ENCODE data around the gene TP53I13. TPM values are rescaled to one million over a fixed set of nuclear protein-coding genes. Genes with fewer than 3 reads are reported as not detected.

Gene TP53I13
- total RNA-seq, result 42.0 and 43.1 TPM in 2 replicates
- long read RNA-seq, partial matches to known transcripts, result 0 of 2 reads
- long read RNA-seq, other reads (novel, unspliced or antisense), result 0 of 2 reads

DNA sequence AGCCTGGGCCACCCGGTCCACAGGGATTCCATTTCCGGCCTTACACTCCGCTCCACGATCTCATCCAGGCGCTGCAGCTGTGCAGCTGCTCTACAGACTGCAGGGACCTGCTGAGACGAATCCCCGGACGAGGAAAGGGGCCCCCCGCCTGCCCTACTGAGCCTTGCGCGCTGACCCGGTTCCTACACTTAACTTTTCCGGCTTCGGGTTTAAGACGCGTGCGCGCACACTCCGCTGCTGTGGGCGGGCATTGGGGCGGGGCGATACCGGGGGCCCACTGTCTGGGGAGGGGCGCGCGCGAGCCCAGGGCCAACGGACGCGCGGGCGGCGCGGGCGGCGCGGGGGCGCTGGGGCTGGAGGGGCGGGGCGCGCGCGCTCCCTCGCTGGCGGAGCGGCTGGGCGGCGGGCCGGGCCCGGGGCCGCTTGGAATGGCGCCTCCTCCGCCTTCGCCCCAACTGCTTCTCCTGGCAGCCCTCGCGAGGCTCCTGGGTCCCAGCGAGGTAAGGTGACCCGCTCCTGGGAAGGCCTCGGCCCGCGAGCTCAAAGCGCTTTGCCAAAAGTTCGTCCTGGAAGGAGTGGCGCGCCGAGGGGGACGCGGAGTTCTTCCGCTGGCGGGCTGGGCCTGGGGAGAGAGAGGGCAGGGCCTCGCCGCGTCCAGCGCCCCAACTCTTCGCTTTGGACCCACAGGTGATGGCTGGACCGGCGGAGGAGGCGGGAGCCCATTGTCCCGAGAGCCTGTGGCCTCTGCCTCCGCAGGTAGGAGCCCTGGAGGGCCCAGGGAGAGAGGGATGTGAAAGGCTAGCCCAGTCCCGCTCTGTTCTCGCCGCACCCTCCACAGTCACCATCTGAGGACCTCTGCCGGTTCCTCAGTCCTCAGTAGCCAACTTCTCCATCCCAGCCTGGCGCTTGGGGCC, at the start of gene TP53I13:
Gene TP53I13, plus strand, starts transcription at position 371 of the 914 bp plus-strand sequence. Its CDS starts 58 bp downstream, at position 429.
- no peak for TF ChIP-seq CTCF (IDR thresholded peaks at IDR 0.05)
- DNase-seq (ENCODE audit: extremely low spot score, unreplicated experiment), result peak; percentile 93
- Mint-ChIP-seq H3K4me3 (ENCODE audit: unreplicated experiment) (peak within 1 kb of the TSS; percentile 90), H3K27me3 (ENCODE audit: unreplicated experiment) (no peaks in the 10 kb centered on the region), H3K4me1 (ENCODE audit: unreplicated experiment) (peaks cover 24% of the 10 kb centered on the region), H3K36me3 (ENCODE audit: unreplicated experiment) (peaks cover 4% of the 10 kb centered on the region), H3K27ac (ENCODE audit: unreplicated experiment) (peak within 1 kb of the TSS; percentile 94), H3K9me3 (ENCODE audit: unreplicated experiment) (no peaks in the 10 kb centered on the region)

DNA sequence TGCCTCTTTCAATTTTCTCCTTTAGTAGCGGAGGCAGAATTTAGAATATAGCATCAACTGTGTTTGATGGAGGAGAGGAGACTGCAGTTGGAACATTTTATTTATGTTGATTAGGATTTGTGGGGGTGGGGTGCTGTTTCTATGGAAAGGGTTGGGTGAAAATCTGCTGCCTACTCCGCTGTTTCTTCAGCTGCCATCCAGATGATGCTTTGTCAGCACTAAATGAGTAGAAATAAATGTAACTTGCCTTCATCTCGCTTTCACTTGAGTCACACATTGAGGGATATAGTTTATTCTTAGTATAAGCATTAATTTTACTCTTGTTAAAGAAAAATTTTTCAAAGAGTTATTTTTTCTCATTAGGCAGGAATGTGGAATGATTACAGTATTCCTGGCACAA, 43.8 kb upstream of the TP53I13 start:
- Mint-ChIP-seq H3K36me3 (ENCODE audit: unreplicated experiment) (peaks cover 28% of the 10 kb centered on the region), H3K9me3 (ENCODE audit: unreplicated experiment) (no peaks in the 10 kb centered on the region), H3K4me3 (ENCODE audit: unreplicated experiment) (no peak overlapping the region), H3K27ac (ENCODE audit: unreplicated experiment) (no peak overlapping the region), H3K4me1 (ENCODE audit: unreplicated experiment) (peaks cover 4% of the 10 kb centered on the region), H3K27me3 (ENCODE audit: unreplicated experiment) (no peaks in the 10 kb centered on the region)
- DNase-seq (ENCODE audit: extremely low spot score, unreplicated experiment), result no peak
- no peak for TF ChIP-seq CTCF (IDR thresholded peaks at IDR 0.05)

DNA sequence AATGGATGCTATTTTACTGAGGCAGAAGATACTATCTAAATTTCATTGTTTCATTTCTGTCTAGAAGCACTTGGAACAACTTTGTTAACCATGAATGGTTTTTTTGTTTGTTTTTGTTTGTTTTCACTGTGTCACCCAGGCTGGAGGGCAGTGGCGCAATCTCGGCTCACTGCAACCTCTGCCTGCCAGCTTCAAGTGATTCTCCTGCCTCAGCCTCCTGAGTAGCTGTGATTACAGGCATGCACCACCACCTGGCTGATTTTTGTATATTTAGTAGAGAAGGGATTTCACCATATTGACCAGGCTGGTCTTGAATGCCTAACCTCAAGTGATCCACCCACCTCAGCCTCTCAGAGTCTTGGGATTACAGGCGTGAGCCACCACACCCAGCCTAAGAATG, 42.2 kb upstream of the TP53I13 start:
- no peaks in the 10 kb centered on the region for H3K27me3 Mint-ChIP-seq (ENCODE audit: unreplicated experiment)
- H3K36me3 Mint-ChIP-seq (ENCODE audit: unreplicated experiment), result peaks cover 26% of the 10 kb centered on the region
- no peak for DNase-seq (ENCODE audit: extremely low spot score, unreplicated experiment)
- H3K27ac Mint-ChIP-seq (ENCODE audit: unreplicated experiment), result no peak overlapping the region
- H3K4me1 Mint-ChIP-seq (ENCODE audit: unreplicated experiment), result peaks cover 4% of the 10 kb centered on the region
- no peak for TF ChIP-seq CTCF (IDR thresholded peaks at IDR 0.05)
- H3K9me3 Mint-ChIP-seq (ENCODE audit: unreplicated experiment), result no peaks in the 10 kb centered on the region
- no peak overlapping the region for H3K4me3 Mint-ChIP-seq (ENCODE audit: unreplicated experiment)

GRCh38 chr17:29533976-29534375, 34.5 kb upstream of the TP53I13 start:
- no peak overlapping the region for H3K4me3 Mint-ChIP-seq (ENCODE audit: unreplicated experiment)
- no peaks in the 10 kb centered on the region for H3K27me3 Mint-ChIP-seq (ENCODE audit: unreplicated experiment)
- DNase-seq (ENCODE audit: extremely low spot score, unreplicated experiment), result no peak

More at GRCh38 chr17:29533976-29534375, 34.5 kb upstream of the TP53I13 start:
- Mint-ChIP-seq H3K9me3 (ENCODE audit: unreplicated experiment) (no peaks in the 10 kb centered on the region), H3K27ac (ENCODE audit: unreplicated experiment) (no peak overlapping the region), H3K36me3 (ENCODE audit: unreplicated experiment) (peaks cover 27% of the 10 kb centered on the region), H3K4me1 (ENCODE audit: unreplicated experiment) (no peaks in the 10 kb centered on the region)
- no peak for TF ChIP-seq CTCF (IDR thresholded peaks at IDR 0.05)

Data from osteocyte (in vitro differentiated cells).